DMS79 treated with DMSO at 0.1 percent for 48 hours (cell line): ENCODE data around the gene ZC3H7A.
"Not testable (repeated sequence)": the region's sequence is repeated elsewhere in the genome, so short reads cannot be mapped to it uniquely, and the experiment has no call there.

Source experiments
- DNase-seq: peaks from one replicate; lab custom pipeline; 2025; lab: John Stamatoyannopoulos, UW

The ZC3H7A gene

GRCh38 chr16:11797166-11797956 lies at the start of gene ZC3H7A:
TSS of gene ZC3H7A (minus strand) at chr16:11797258. CDS start at chr16:11782354, 14,904 bp downstream.
- DNase-seq: peak; percentile 91

- DNase-seq: no peak
Observed at GRCh38 chr16:11844499-11844898, 47.4 kb upstream of the ZC3H7A start.

- no peak for DNase-seq
Observed at GRCh38 chr16:11843861-11844260, 46.8 kb upstream of the ZC3H7A start.

GRCh38 chr16:11843206-11843605 lies 46.1 kb upstream of the ZC3H7A start:
- no peak for DNase-seq

- no peak for DNase-seq
Observed at GRCh38 chr16:11841026-11841425, 44.0 kb upstream of the ZC3H7A start.

- no peak for DNase-seq
Observed at GRCh38 chr16:11836650-11837244, 39.7 kb upstream of the ZC3H7A start.

- DNase-seq: no peak
Observed at GRCh38 chr16:11835891-11836649, 39.0 kb upstream of the ZC3H7A start.

- no peak for DNase-seq
Observed at GRCh38 chr16:11835309-11835708, 38.3 kb upstream of the ZC3H7A start.

- DNase-seq: no peak
Observed at GRCh38 chr16:11833951-11834695, 37.1 kb upstream of the ZC3H7A start.

GRCh38 chr16:11828696-11829095 lies 31.6 kb upstream of the ZC3H7A start:
- no peak for DNase-seq

- DNase-seq: not testable (repeated sequence)
Observed at GRCh38 chr16:11825520-11826165, 28.6 kb upstream of the ZC3H7A start.

- DNase-seq: no peak
Observed at GRCh38 chr16:11824362-11824761, 27.3 kb upstream of the ZC3H7A start.

- not testable (repeated sequence) for DNase-seq
Observed at GRCh38 chr16:11823645-11824044, 26.6 kb upstream of the ZC3H7A start.

GRCh38 chr16:11819798-11820197 lies 22.7 kb upstream of the ZC3H7A start:
- no peak for DNase-seq

- DNase-seq: not testable (repeated sequence)
Observed at GRCh38 chr16:11818970-11819369, 21.9 kb upstream of the ZC3H7A start.

- DNase-seq: peak; percentile 12
Observed at GRCh38 chr16:11816123-11816522, 19.1 kb upstream of the ZC3H7A start.

GRCh38 chr16:11814800-11815199 lies 17.7 kb upstream of the ZC3H7A start:
- DNase-seq: not testable (repeated sequence)

- DNase-seq: no peak
Observed at GRCh38 chr16:11806721-11807120, 9.7 kb upstream of the ZC3H7A start.

- DNase-seq: no peak
Observed at GRCh38 chr16:11805556-11805955, 8.5 kb upstream of the ZC3H7A start.

- DNase-seq: no peak
Observed at GRCh38 chr16:11801481-11802021, 4.5 kb upstream of the ZC3H7A start.

GRCh38 chr16:11800382-11800718 lies 3.3 kb upstream of the ZC3H7A start:
- no peak for DNase-seq
